HepG2 (cell line): ENCODE results near the gene OGFOD3. TPM values are rescaled to one million over a fixed set of nuclear protein-coding genes. Genes with fewer than 3 reads are reported as not detected.

ENCODE experiments used
- DPF2 ChIP-seq: sonication (generic); formaldehyde crosslinking; IDR thresholded peaks from 2 replicates; pipeline ENCODE4 v1.4.0; 2020; ENCODE audit warnings: mild to moderate bottlenecking, low read depth, missing genetic modification reagents, borderline replicate concordance
- FOXP1 ChIP-seq, 2 experiments: fragments of 450-650 bp in 1 of 2; IDR thresholded peaks; 2 replicates each; pipeline ENCODE4 v1.6.1; 2017 to 2018; ENCODE audit warnings: antibody characterized with exemption in 1 of 2
- MAZ ChIP-seq, 2 experiments: sonication (generic) in 1 of 2; formaldehyde crosslinking in 1 of 2; IDR thresholded peaks; 2 replicates each; pipeline versions ENCODE4 v1.5.0 to v1.6.1; 2012 to 2020; ENCODE audit warnings: low read depth in 2 of 2, mild to moderate bottlenecking in 2 of 2, borderline replicate concordance in 1 of 2, improper control_type of control experiment in 1 of 2, low read length in 1 of 2, missing genetic modification reagents in 1 of 2, moderate library complexity in 1 of 2
- RBM22 ChIP-seq: fragments of 200-400 bp; formaldehyde crosslinking; optimal IDR thresholded peaks from 2 replicates; pipeline ENCODE3; 2017; ENCODE audit warnings: mild to moderate bottlenecking, low read length, moderate library complexity
- ZFX ChIP-seq: sonication (generic); formaldehyde crosslinking; IDR thresholded peaks from 2 replicates; pipeline ENCODE4 v1.4.0; 2020; ENCODE audit warnings: mild to moderate bottlenecking, low read depth, missing genetic modification reagents, moderate library complexity
- polyA plus RNA-seq, 8 experiments: library from polyadenylated mRNA; depleted of rRNA in 3 of 8; stranded (reverse) in 7 of 8; unstranded in 1 of 8; fragments of >200 nt; fragmentation: Illumina TruSeq in 4 of 8; extraction: Trizol in 4 of 8; gene quantifications; 2 replicates each; pipeline versions ENCODE4 v1.2.1 to v1.2.3, GENCODE V29; 2011 to 2016; ENCODE audit warnings: low read depth in 4 of 8, missing spikeins in 1 of 8, mixed read lengths in 1 of 8; ENCODE audit not compliant: insufficient read depth in 1 of 8
- total RNA-seq, 5 experiments: library from RNA; depleted of rRNA; stranded (reverse); fragments of >200 nt; fragmentation: Illumina TruSeq; extraction: Trizol; gene quantifications; 2 replicates each; pipeline ENCODE4 v1.2.3, GENCODE V29; 2016; ENCODE audit warnings: low read depth in 1 of 5
- TF ChIP-seq, protein P1 (sequence below): sonication (generic); formaldehyde crosslinking; IDR thresholded peaks from 2 replicates; pipeline ENCODE4 v1.4.0; 2020; ENCODE audit warnings: mild to moderate bottlenecking, missing genetic modification reagents, borderline replicate concordance
- TF ChIP-seq, protein P2 (sequence below), 2 experiments: sonication (generic) in 1 of 2; formaldehyde crosslinking in 1 of 2; IDR thresholded peaks; 2 replicates each; pipeline versions ENCODE4 v1.6.1 to v1.9.0; 2014 to 2022; ENCODE audit warnings: antibody characterized with exemption in 1 of 2, borderline replicate concordance in 1 of 2, inconsistent platforms in 1 of 2, low read depth in 1 of 2, missing genetic modification reagents in 1 of 2
- TF ChIP-seq, protein P3 (sequence below): sonication (generic); formaldehyde crosslinking; IDR thresholded peaks from 2 replicates; pipeline ENCODE4 v1.5.1; 2020; ENCODE audit warnings: mild to moderate bottlenecking, missing genetic modification reagents, moderate library complexity

Gene OGFOD3
- total and polyA plus RNA-seq, 2 of the 13 experiments (the other 11 are each of a cell fraction or from before 2014, with no cell fraction given), result 40.0 to 42.1 TPM

DNA sequence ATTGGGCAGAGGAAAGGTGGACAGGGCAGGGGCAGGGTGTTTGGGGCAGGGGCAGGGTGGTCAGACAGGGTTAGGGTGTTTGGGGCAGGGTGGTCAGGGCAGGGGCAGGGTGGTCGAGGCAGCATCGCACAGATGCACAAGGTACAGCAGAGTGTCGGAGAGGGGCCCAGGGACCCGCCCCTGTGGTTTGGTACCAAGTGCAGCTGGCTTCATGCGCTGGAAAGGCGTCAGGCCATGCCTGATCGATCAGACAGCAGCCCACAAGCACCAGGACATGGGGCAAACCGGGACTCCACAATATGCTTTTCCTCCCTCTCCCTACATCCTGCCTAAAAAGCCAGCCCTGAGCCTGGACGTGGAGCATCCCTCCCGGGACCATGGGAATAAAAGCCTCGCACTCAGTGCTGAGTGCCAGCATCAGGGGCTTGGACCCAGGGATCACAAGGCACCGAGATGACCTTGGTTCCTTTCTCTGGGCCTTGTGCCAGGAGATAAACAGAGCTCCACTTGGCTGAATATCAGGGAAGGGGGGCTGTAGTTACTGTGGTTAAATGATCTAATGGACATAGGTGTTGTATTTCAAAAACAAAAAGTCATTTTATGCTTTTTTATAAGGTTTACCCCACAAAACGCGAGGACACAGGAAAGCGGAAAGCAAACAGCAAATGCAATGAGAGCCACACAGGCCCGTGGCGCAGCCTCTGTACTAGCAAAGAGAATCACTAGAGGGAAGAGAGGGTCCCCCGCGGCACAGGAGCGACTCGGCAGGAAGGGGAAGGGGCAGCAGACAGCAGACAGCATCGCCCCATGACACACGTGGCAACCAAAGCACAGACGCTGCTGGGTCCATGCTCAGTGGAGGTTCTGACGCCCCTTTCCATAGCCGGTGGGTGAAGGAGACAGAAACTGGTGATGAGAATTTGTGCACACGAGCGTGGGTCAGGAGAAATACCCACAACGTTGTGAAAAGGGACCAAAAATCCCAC is 5.6 kb downstream of the OGFOD3 start (continued):
- TF ChIP-seq, protein P1, sequence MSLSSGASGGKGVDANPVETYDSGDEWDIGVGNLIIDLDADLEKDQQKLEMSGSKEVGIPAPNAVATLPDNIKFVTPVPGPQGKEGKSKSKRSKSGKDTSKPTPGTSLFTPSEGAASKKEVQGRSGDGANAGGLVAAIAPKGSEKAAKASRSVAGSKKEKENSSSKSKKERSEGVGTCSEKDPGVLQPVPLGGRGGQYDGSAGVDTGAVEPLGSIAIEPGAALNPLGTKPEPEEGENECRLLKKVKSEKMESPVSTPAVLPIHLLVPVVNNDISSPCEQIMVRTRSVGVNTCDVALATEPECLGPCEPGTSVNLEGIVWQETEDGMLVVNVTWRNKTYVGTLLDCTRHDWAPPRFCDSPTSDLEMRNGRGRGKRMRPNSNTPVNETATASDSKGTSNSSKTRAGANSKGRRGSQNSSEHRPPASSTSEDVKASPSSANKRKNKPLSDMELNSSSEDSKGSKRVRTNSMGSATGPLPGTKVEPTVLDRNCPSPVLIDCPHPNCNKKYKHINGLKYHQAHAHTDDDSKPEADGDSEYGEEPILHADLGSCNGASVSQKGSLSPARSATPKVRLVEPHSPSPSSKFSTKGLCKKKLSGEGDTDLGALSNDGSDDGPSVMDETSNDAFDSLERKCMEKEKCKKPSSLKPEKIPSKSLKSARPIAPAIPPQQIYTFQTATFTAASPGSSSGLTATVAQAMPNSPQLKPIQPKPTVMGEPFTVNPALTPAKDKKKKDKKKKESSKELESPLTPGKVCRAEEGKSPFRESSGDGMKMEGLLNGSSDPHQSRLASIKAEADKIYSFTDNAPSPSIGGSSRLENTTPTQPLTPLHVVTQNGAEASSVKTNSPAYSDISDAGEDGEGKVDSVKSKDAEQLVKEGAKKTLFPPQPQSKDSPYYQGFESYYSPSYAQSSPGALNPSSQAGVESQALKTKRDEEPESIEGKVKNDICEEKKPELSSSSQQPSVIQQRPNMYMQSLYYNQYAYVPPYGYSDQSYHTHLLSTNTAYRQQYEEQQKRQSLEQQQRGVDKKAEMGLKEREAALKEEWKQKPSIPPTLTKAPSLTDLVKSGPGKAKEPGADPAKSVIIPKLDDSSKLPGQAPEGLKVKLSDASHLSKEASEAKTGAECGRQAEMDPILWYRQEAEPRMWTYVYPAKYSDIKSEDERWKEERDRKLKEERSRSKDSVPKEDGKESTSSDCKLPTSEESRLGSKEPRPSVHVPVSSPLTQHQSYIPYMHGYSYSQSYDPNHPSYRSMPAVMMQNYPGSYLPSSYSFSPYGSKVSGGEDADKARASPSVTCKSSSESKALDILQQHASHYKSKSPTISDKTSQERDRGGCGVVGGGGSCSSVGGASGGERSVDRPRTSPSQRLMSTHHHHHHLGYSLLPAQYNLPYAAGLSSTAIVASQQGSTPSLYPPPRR, result 0 out of 2 replicates have a peak, but pooled peaks have one; percentile 34
- TF ChIP-seq ZFX (CRISPR knock-in tag) (peak; percentile 46; the same call in 1 of the 2 replicates), DPF2 (CRISPR knock-in tag) (peak; percentile 29; the same call in 1 of the 2 replicates), RBM22 (no peak), FOXP1 (IDR thresholded peaks at IDR 0.05) (no peak), FOXP1 (CRISPR knock-in tag; IDR thresholded peaks at IDR 0.05) (peak; percentile 33; the same call in 1 of the 2 replicates), MAZ (IDR thresholded peaks at IDR 0.05; ENCODE audit: borderline replicate concordance, low read depth, low read length) (no peak), MAZ (CRISPR knock-in tag; IDR thresholded peaks at IDR 0.05; ENCODE audit: low read depth) (no peak)
- TF ChIP-seq, protein P2, sequence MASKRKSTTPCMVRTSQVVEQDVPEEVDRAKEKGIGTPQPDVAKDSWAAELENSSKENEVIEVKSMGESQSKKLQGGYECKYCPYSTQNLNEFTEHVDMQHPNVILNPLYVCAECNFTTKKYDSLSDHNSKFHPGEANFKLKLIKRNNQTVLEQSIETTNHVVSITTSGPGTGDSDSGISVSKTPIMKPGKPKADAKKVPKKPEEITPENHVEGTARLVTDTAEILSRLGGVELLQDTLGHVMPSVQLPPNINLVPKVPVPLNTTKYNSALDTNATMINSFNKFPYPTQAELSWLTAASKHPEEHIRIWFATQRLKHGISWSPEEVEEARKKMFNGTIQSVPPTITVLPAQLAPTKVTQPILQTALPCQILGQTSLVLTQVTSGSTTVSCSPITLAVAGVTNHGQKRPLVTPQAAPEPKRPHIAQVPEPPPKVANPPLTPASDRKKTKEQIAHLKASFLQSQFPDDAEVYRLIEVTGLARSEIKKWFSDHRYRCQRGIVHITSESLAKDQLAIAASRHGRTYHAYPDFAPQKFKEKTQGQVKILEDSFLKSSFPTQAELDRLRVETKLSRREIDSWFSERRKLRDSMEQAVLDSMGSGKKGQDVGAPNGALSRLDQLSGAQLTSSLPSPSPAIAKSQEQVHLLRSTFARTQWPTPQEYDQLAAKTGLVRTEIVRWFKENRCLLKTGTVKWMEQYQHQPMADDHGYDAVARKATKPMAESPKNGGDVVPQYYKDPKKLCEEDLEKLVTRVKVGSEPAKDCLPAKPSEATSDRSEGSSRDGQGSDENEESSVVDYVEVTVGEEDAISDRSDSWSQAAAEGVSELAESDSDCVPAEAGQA (IDR thresholded peaks at IDR 0.05; ENCODE audit: low read depth), result 0 out of 2 replicates have a peak, but pooled peaks have one; percentile 17
- TF ChIP-seq, protein P2 (CRISPR knock-in tag; IDR thresholded peaks at IDR 0.05; ENCODE audit: borderline replicate concordance), result no peak
- TF ChIP-seq, protein P3, sequence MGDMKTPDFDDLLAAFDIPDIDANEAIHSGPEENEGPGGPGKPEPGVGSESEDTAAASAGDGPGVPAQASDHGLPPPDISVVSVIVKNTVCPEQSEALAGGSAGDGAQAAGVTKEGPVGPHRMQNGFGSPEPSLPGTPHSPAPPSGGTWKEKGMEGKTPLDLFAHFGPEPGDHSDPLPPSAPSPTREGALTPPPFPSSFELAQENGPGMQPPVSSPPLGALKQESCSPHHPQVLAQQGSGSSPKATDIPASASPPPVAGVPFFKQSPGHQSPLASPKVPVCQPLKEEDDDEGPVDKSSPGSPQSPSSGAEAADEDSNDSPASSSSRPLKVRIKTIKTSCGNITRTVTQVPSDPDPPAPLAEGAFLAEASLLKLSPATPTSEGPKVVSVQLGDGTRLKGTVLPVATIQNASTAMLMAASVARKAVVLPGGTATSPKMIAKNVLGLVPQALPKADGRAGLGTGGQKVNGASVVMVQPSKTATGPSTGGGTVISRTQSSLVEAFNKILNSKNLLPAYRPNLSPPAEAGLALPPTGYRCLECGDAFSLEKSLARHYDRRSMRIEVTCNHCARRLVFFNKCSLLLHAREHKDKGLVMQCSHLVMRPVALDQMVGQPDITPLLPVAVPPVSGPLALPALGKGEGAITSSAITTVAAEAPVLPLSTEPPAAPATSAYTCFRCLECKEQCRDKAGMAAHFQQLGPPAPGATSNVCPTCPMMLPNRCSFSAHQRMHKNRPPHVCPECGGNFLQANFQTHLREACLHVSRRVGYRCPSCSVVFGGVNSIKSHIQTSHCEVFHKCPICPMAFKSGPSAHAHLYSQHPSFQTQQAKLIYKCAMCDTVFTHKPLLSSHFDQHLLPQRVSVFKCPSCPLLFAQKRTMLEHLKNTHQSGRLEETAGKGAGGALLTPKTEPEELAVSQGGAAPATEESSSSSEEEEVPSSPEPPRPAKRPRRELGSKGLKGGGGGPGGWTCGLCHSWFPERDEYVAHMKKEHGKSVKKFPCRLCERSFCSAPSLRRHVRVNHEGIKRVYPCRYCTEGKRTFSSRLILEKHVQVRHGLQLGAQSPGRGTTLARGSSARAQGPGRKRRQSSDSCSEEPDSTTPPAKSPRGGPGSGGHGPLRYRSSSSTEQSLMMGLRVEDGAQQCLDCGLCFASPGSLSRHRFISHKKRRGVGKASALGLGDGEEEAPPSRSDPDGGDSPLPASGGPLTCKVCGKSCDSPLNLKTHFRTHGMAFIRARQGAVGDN (CRISPR knock-in tag), result peak; percentile 63
